Neural cell (in vitro differentiated cells): ENCODE measurements around the gene PANX1. TPM values are rescaled to one million over a fixed set of nuclear protein-coding genes. Genes with fewer than 3 reads are reported as not detected.
A peak's percentile ranks its signal among the peaks of the same experiment; 100 is the strongest.

Experiments used
- H2AFZ ChIP-seq: fragments of 200-600, 300-800 bp; sonication (generic), shearing (Covaris generic); 2 replicates; pipeline ENCODE4 v1.6.0; 2014; ENCODE audit warnings: low read depth, mild to moderate bottlenecking, antibody characterized with exemption, low read length, moderate library complexity
- H3F3A ChIP-seq: fragments of 200-600 bp; shearing (Covaris generic); 2 replicates; pipeline ENCODE4 v1.6.1; 2016; ENCODE audit warnings: mild to moderate bottlenecking, moderate library complexity, mixed read lengths, antibody characterized with exemption, low read length; ENCODE audit not compliant: insufficient read depth, poor library complexity, severe bottlenecking
- H3K27ac ChIP-seq: fragments of 200-600, 300-800 bp; sonication (generic), shearing (Covaris generic); 2 replicates; pipeline ENCODE4 v1.5.1; 2014; ENCODE audit warnings: mild to moderate bottlenecking, low read length, moderate library complexity
- H3K27me3 ChIP-seq: fragments of 300-800, 200-600 bp; sonication (generic), shearing (Covaris generic); 2 replicates; pipeline ENCODE4 v1.6.0; 2014; ENCODE audit warnings: mild to moderate bottlenecking, low read depth, low read length, moderate library complexity; ENCODE audit not compliant: insufficient read depth
- H3K36me3 ChIP-seq: fragments of 300-800, 200-600 bp; sonication (generic), shearing (Covaris generic); 2 replicates; pipeline ENCODE4 v1.5.1; 2014; ENCODE audit warnings: mild to moderate bottlenecking, antibody characterized with exemption, low read length, moderate library complexity; ENCODE audit not compliant: insufficient read depth
- H3K4me2 ChIP-seq: fragments of 300-800, 200-600 bp; sonication (generic), shearing (Covaris generic); 2 replicates; pipeline ENCODE4 v1.6.0; 2014; ENCODE audit warnings: mild to moderate bottlenecking, low read length
- H3K4me3 ChIP-seq: fragments of 300-800, 200-600 bp; sonication (generic), shearing (Covaris generic); 2 replicates; pipeline ENCODE4 v1.5.1; 2014; ENCODE audit warnings: mild to moderate bottlenecking, low read length, moderate library complexity
- H3K79me2 ChIP-seq: fragments of 200-600 bp; shearing (Covaris generic); replicated peaks from 2 replicates; pipeline ENCODE4 v1.6.0; 2014; ENCODE audit warnings: mild to moderate bottlenecking, low read length, moderate library complexity; ENCODE audit not compliant: insufficient read depth
- H3K9ac ChIP-seq: fragments of 300-800, 200-600 bp; sonication (generic), shearing (Covaris generic); 2 replicates; pipeline ENCODE4 v1.6.1; 2016; ENCODE audit warnings: mild to moderate bottlenecking, low read length, mixed read lengths
- H3K9me2 ChIP-seq: fragments of 200-600 bp; shearing (Covaris generic); 2 replicates; pipeline ENCODE4 v1.6.1; 2016; ENCODE audit warnings: mild to moderate bottlenecking, low read length, mixed read lengths; ENCODE audit not compliant: insufficient read depth
- H3K9me3 ChIP-seq: fragments of 200-600, 300-800 bp; sonication (generic), shearing (Covaris generic); 2 replicates; pipeline ENCODE4 v1.6.1; 2016; ENCODE audit warnings: mild to moderate bottlenecking, mixed run types, low read length, moderate library complexity, mixed read lengths
- H4K20me1 ChIP-seq: fragments of 200-600 bp; shearing (Covaris generic); 2 replicates; pipeline ENCODE4 v1.6.1; 2016; ENCODE audit warnings: mild to moderate bottlenecking, mixed run types; ENCODE audit not compliant: insufficient read depth
- CTCF ChIP-seq: fragments of 450-650 bp; IDR thresholded peaks from 2 replicates; pipeline ENCODE4 v1.5.1; 2014; ENCODE audit warnings: antibody characterized with exemption, mild to moderate bottlenecking, moderate library complexity; ENCODE audit not compliant: poor library complexity, severe bottlenecking
- EP300 ChIP-seq: fragments of 450-650 bp; conservative IDR thresholded peaks from 2 replicates; pipeline ENCODE4 v1.6.1; 2014; ENCODE audit warnings: antibody characterized with exemption, mild to moderate bottlenecking, moderate library complexity; ENCODE audit not compliant: poor library complexity, severe bottlenecking
- EZH2 ChIP-seq: fragments of 200-600, 300-800 bp; shearing (Covaris generic), sonication (generic); IDR thresholded peaks from 2 replicates; pipeline ENCODE4 v1.6.1; 2014; ENCODE audit warnings: antibody characterized with exemption, low read length, borderline replicate concordance, mild to moderate bottlenecking; ENCODE audit not compliant: insufficient read depth, poor library complexity, severe bottlenecking
- MXI1 ChIP-seq: fragments of 450-650 bp; conservative IDR thresholded peaks from 2 replicates; pipeline ENCODE4 v1.6.1; 2014; ENCODE audit warnings: antibody characterized with exemption, mild to moderate bottlenecking; ENCODE audit not compliant: poor library complexity, severe bottlenecking
- POLR2AphosphoS5 ChIP-seq: IDR thresholded peaks from 2 replicates; pipeline ENCODE4 v1.6.1; 2012
- RAD21 ChIP-seq: fragments of 450-650 bp; conservative IDR thresholded peaks from 2 replicates; pipeline ENCODE4 v1.6.1; 2014; ENCODE audit warnings: antibody characterized with exemption, mild to moderate bottlenecking, moderate library complexity
- SMC3 ChIP-seq: fragments of 450-650 bp; conservative IDR thresholded peaks from 2 replicates; pipeline ENCODE4 v1.6.1; 2014; ENCODE audit warnings: antibody characterized with exemption, mild to moderate bottlenecking, moderate library complexity; ENCODE audit not compliant: poor library complexity
- TAF1 ChIP-seq: IDR thresholded peaks from 2 replicates; pipeline ENCODE4 v1.6.1; 2012; ENCODE audit warnings: low read depth
- polyA plus RNA-seq: library from polyadenylated mRNA; depleted of rRNA; stranded (reverse); fragments of >200 nt; gene quantifications from 2 replicates; pipeline ENCODE4 v1.2.3, GENCODE V29; 2014
- TF ChIP-seq, protein P1 (sequence below): IDR thresholded peaks from 2 replicates; pipeline ENCODE4 v1.6.1; 2012; ENCODE audit warnings: borderline replicate concordance

Gene PANX1
- polyA plus RNA-seq, 1 donor from 2014 or later, result 48.0 TPM

- H3K27me3 ChIP-seq, result no peaks in the 10 kb centered on the region
- H3K4me3 ChIP-seq, result peak overlapping the region; percentile 98
- H3K79me2 ChIP-seq, result peaks cover 85% of the 10 kb centered on the region
- no peak overlapping the region for H3K9ac ChIP-seq
- peak overlapping the region; percentile 59 for H3K4me2 ChIP-seq
- H3F3A ChIP-seq, result no peaks in the 10 kb centered on the region
- H3K36me3 ChIP-seq, result no peaks in the 10 kb centered on the region
- no peaks in the 10 kb centered on the region for H3K9me3 ChIP-seq
- H3K9me2 ChIP-seq, result no peaks in the 10 kb centered on the region
- H3K27ac ChIP-seq, result no peak overlapping the region
- H2AFZ ChIP-seq, result no peak overlapping the region
- TF ChIP-seq RAD21, result no peak
- no peak for TF ChIP-seq EP300
- TF ChIP-seq CTCF, result no peak
- TF ChIP-seq TAF1, result no peak
- TF ChIP-seq, protein P1, sequence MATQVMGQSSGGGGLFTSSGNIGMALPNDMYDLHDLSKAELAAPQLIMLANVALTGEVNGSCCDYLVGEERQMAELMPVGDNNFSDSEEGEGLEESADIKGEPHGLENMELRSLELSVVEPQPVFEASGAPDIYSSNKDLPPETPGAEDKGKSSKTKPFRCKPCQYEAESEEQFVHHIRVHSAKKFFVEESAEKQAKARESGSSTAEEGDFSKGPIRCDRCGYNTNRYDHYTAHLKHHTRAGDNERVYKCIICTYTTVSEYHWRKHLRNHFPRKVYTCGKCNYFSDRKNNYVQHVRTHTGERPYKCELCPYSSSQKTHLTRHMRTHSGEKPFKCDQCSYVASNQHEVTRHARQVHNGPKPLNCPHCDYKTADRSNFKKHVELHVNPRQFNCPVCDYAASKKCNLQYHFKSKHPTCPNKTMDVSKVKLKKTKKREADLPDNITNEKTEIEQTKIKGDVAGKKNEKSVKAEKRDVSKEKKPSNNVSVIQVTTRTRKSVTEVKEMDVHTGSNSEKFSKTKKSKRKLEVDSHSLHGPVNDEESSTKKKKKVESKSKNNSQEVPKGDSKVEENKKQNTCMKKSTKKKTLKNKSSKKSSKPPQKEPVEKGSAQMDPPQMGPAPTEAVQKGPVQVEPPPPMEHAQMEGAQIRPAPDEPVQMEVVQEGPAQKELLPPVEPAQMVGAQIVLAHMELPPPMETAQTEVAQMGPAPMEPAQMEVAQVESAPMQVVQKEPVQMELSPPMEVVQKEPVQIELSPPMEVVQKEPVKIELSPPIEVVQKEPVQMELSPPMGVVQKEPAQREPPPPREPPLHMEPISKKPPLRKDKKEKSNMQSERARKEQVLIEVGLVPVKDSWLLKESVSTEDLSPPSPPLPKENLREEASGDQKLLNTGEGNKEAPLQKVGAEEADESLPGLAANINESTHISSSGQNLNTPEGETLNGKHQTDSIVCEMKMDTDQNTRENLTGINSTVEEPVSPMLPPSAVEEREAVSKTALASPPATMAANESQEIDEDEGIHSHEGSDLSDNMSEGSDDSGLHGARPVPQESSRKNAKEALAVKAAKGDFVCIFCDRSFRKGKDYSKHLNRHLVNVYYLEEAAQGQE, result no peak
- no peak for TF ChIP-seq SMC3
- no peak for TF ChIP-seq MXI1
- TF ChIP-seq POLR2AphosphoS5, result no peak
- no peak for TF ChIP-seq EZH2
- H4K20me1 ChIP-seq, result peaks cover 11% of the 10 kb centered on the region
Measured at GRCh38 chr11:94132823-94133408, 4.3 kb downstream of the PANX1 start.

DNA sequence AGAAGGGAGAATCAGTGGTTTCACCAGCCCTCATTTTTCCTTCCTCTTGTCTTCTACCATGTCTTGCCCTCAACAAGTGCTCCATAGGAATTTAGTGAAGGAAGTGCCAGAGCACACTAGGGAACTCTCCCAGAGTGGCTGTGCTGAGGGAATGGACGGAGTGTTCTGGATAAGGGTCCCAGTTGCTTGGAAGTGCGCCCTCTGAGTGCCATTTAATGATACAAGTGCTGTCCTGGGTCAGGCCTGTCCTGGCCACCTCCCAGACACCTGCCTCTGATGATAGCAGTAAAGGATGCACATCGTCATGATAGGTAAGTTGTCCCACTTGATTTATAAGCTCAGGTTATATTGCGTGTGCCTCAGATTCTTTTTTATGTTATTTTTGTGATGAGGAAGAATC lies 5.1 kb downstream of the PANX1 start:
- H3K79me2 ChIP-seq, result peaks cover 87% of the 10 kb centered on the region
- no peak overlapping the region for H2AFZ ChIP-seq
- H3F3A ChIP-seq, result no peaks in the 10 kb centered on the region
- H4K20me1 ChIP-seq, result peaks cover 11% of the 10 kb centered on the region
- H3K4me2 ChIP-seq, result no peak overlapping the region
- no peaks in the 10 kb centered on the region for H3K36me3 ChIP-seq
- no peaks in the 10 kb centered on the region for H3K27me3 ChIP-seq
- H3K9ac ChIP-seq, result no peak overlapping the region
- TF ChIP-seq MXI1, result no peak
- no peak for TF ChIP-seq TAF1
- TF ChIP-seq RAD21, result no peak
- TF ChIP-seq POLR2AphosphoS5, result no peak
- TF ChIP-seq EP300, result no peak
- TF ChIP-seq CTCF, result no peak
- no peak for TF ChIP-seq SMC3
- no peak for TF ChIP-seq EZH2
- H3K27ac ChIP-seq, result no peak overlapping the region
- H3K4me3 ChIP-seq, result peak overlapping the region; percentile 98
- no peaks in the 10 kb centered on the region for H3K9me2 ChIP-seq
- H3K9me3 ChIP-seq, result no peaks in the 10 kb centered on the region
